GM21529 (cell line): ENCODE measurements around the gene KMT5B.

Experiments
- ATAC-seq: cut with Tn5 transposase; IDR thresholded peaks from one replicate; pipeline ENCODE4 v1.9.1; 2021; ENCODE audit not compliant: unreplicated experiment

Gene KMT5B

GRCh38 chr11:68186061-68186460 lies 27.0 kb downstream of the KMT5B start:
- ATAC-seq, result no peak

DNA sequence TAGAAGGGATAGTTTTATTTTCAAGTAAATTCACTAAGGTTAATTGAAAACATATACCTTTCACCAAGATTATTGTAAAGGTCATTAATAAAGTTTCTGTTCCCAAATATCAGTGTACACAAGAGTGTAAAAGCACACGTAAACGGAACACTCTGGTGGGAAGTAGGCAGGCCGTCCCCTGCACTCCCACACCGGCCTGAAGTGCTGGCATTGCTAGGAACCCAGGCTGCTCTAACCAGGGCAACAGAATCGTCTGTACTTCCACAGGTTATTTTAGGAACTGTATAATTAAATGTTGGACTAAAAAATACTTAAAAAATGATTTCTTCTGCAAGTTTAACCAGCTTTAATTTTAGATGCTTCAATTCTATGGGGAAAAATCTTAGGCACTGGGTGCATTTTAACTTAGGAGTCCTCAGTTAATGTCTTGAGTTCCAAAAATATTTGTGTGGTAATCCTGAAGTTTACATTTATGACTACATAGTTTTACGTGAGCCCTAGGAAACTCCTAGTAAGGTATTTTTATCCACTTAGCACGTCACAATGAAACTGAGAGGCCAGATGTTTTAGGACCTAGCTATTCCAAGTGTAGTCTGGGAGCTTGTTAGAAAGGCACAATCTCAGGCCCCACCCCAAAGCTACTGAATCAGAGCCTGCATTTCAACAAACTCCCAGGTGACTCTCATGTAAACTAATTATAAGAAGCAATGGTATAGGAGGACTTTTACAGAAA lies 31.2 kb downstream of the KMT5B start:
- ATAC-seq, result no peak

DNA sequence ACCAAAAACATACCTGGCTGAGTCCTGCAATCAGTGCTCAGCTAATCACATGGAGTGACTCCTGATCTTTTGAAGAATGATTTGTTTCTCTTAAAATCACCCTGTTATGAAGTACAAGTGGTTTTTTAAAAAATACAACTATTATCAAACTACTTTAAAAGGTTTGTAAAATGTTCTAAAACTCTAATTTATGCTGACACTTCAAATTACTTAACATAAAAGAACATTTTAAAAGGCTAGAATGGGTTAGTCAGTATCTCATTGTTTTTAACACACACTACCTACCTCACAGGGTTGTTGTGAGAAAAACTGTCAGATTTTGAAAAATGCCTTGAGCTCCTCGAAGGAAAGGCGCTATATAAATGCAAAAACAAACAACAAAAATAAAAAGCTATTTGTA lies 33.2 kb downstream of the KMT5B start:
- ATAC-seq, result no peak

- ATAC-seq, result no peak
These were observed 35.2 kb downstream of the KMT5B start for GRCh38 chr11:68177877-68178276.

DNA sequence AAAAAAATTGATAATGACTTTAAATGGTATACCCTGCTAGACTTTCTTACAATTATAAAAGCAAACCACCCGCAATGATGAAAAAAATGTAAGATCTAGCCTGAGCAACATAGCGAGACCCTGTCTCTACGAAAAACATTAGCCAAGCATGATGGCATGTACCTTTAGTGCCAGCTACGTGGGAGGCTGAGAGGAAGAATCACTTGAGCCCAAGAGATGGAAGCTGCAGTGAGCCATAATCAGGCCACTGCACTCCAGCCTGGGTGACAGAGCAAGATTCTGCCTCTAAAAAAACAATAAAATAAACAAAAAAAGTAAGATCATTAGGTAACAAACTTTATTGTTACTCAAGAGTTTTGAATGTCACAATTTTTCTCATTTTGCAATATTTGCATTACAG lies 39.2 kb downstream of the KMT5B start:
- ATAC-seq, result no peak

- ATAC-seq, result no peak
These were observed 43.7 kb downstream of the KMT5B start for GRCh38 chr11:68169442-68169841.

DNA sequence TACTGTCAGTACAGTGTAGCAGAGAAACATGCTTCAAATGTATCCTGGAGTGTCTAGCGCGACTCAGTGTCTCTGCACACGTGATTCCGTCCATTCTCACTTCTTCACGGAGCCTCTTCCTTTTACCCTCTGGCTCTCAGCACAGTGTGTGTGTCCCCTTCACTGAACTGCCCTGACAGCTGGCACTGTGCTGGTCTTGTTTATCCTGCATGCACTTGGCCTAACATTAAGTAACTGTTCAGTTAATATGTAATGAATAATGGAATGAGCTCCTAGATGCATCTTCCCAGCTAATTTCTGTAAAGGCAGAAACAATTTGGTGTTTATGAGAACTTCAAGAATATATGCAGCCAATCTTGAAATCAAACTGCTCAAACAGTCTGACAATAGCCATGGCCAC lies 44.4 kb downstream of the KMT5B start:
- ATAC-seq, result no peak

DNA sequence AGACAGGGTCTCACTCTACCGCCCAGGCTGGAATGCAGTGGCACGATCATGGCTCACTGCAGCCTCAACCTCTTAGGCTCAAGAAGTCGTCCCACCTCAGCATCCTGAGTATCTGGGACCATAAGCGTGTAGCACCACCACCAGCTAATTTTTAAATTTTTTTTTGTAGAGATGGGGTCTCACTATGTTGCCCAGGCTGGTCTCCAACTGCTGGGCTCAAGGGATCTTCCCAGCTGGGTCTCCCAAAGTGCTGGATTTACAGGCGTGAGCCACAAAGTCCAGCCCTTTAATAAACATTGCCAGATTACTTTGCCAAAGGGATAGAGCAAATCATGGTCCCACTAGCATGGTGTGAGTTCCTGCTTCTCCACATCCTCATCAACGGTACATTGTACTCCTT lies 45.6 kb downstream of the KMT5B start:
- no peak for ATAC-seq

DNA sequence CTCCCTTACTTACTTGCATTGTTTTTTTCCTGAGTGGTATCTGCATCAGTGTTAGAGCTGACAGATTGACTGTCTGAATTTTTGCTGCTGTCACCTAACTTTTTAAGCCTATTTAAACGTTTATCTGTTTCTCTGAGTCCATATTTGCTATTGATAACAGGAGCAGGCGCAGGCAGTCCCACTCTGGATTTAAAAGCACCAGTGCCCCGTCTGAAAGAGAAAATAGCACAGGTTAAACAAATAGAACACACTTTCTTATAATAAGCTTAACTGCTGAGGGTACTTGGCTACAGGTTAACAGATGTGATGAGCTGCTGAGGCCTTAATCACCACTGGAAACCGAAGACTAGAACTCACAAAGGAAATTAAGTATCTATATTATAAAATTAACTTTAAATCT lies 46.1 kb downstream of the KMT5B start:
- no peak for ATAC-seq

- ATAC-seq, result no peak
These were observed 47.5 kb downstream of the KMT5B start for GRCh38 chr11:68165601-68166000.

- no peak for ATAC-seq
These were observed 48.7 kb downstream of the KMT5B start for GRCh38 chr11:68164437-68164836.

- ATAC-seq, result no peak
These were observed 49.4 kb downstream of the KMT5B start for GRCh38 chr11:68163691-68164090.

GRCh38 chr11:68160100-68160695 lies 52.9 kb downstream of the KMT5B start:
- ATAC-seq, result no peak

DNA sequence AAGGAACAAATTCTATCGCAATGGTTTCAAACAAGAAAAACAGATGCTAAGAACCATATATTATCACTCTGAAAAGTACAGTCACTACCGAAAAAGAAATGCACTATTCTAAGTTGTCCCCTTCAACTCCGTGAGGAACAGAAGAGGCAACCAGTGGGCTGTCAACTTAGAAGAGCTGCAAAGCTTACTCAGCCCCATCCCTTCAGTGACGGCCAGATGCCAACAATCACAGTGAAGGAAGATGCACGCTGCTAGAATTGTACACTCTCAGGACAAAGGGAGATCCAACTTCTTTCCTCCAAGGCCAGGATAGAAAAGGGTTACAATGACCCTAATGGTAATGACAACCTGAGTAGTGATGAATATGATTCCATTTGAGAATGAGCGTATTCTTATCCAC lies 53.4 kb downstream of the KMT5B start:
- ATAC-seq, result no peak

- ATAC-seq, result no peak
These were observed 53.9 kb downstream of the KMT5B start for GRCh38 chr11:68159161-68159560.

GRCh38 chr11:68158580-68158979 lies 54.5 kb downstream of the KMT5B start:
- ATAC-seq, result no peak

DNA sequence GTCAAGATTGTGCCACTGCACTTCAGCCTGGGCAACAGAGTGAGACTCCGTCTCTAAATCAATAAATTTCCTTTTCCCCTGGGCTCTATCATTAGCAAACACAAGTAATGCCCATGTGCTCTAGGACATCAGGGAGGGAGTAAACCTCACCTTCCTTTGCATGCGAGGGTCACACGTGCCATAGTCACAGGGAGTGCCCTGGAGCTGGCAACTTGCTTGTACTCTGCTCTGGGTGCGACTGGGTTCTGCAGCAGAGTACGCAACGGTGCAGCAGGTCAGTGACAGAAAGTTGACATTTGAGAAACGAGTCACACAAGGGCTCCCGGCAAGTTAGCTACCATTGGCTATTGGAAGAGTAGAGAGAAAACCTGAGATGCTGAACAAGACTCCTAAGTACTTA lies 59.4 kb downstream of the KMT5B start:
- ATAC-seq, result no peak

DNA sequence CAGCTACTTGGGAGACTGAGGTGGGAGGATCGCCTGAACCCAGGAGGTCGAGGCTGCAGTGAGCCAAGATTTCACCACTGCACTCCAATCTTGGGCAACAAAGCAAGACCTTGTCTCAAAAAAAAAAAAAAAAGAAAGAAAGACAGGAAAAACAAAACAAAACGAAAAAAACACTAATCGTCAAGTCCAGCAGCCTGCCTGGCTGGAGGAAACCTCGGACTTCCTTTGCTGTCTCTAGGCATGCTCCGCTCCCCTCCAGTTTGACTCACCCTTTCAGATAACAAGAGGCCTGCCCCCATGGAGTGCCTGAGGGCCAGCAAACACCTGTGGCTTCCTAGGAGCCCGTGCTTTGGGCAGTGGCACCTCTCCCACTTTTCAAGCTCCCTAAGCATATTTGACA lies 63.1 kb downstream of the KMT5B start:
- no peak for ATAC-seq

DNA sequence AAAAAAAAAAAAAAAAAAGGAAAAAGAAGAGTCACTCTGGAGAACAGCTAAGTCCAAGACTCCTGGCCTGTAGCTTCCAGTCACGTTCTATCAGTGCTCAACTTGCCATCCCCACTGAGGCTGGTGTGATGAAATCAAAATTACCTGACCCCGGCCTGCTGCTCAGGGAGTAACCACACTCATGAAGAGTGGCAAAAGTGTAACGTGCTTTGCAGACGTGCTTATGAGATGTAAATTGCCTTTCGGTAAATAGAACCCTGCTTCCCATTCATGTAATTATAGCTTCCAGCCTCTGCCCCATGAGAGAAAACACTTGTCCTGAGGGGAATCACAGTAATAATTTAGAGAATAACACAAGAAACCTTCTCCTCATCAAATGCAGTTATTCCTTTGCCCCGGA lies 63.7 kb downstream of the KMT5B start:
- ATAC-seq, result no peak

DNA sequence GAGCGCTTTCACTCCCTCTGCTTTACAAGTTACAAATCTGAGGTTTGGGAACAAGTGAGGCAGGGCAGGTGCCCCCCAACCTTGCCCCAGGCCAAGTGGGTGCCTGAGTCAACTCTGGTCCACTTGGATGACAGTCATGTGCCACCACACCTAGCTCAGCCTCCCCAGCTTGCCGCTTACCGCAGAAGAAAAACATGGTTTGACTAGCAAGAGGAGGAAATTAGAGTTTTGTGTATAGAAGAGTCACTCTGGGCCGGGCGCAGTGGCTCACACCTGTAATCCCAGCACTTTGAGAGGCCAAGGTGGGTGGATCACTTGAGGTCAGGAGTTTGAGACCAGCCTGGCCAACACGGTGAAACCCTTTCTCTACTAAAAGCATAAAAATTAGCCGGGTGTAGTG lies 64.2 kb downstream of the KMT5B start:
- ATAC-seq, result no peak

DNA sequence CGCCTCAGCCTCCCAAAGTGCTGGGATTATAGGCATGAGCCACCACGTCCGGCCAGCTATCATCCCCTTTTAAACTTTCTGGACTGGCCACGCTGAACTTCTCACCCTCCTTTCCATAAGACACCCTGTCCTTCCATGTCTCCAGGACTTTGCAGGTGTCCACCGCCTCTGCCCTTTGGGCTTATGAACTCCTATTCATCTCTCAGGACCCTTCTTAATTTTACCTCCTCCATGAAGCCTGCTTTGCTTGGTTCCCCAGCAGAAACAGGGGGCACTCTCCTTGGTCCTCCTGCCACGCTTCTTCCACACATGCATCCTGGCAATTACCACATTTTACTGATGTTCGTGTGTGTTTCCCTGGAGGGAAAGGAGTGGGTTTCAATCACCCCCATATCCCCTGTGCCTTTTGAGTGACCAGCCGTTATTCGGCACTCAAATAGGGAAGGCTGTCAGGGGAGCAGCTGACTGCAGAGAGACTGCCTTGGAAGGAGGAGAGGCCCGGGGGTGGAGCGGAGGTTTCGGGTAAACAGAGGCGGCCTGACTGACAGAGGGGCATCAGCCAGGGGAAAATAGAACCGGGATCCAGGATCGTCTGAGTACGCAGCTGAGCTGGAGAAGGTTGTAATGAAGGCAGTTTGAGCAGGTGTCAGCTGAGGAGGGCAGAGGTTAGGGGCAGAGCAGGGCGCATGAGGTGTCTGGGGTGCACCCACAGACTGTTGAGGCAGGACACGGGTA lies 64.9 kb downstream of the KMT5B start:
- ATAC-seq, result no peak

GRCh38 chr11:68146704-68147474 lies 66.2 kb downstream of the KMT5B start:
- ATAC-seq, result no peak
